ENCODE results near the gene ZFHX3.

DNA sequence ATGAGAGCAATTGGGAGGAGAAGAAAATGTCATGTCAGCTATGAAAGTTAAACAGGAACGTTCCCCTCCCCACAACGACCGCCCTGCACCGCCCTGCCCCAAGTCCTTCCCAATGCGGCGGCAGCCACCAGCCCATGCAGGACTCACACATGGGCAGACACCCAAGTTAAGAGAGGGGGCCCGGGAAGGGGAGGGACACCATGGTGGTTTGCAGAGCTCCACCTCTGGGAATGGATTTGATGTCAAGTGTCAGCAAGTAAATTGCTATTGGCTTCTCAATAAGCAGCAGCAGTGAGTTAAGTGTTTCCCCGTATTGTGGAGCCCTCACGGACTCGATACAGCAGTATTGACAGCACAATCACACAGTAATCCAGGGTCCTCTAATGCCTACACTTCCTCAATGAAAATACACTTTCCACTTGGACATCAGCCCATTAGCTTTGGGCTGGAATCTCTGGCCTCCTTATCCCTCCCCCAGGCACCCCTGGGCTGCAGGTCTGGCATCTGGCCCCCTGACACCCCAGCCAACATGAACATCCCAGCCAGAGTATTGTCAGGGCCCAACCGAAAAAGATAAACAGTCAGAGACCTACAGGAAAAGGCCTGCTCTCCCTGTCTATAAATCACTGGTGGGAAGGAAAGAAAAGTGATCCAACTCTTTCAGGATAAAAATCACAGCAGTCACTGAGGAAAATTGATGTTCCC, 22.6 kb downstream of the ZFHX3 start:
- TF ChIP-seq ZNF622 (IDR thresholded peaks at IDR 0.05) (no peak), CTCF (IDR thresholded peaks at IDR 0.05 in 2 of 3, conservative IDR thresholded peaks at IDR 0.05 in 1 of 3; ENCODE audit: control insufficient read depth in 2 of 3, extremely low read depth in 1 of 3, insufficient read depth in 1 of 3, low read depth in 3 of 3, low read length in 3 of 3) (no peak), RAD21 (IDR thresholded peaks at IDR 0.05; ENCODE audit: insufficient read depth, low read depth, low read length) (no peak), MYC (IDR thresholded peaks at IDR 0.05; ENCODE audit: insufficient read depth, insufficient read length, insufficient replicate concordance, low read length, severe bottlenecking) (no peak), TARDBP (IDR thresholded peaks at IDR 0.05; ENCODE audit: borderline replicate concordance) (no peak), GABPA (IDR thresholded peaks at IDR 0.05; ENCODE audit: low read depth) (no peak), SMARCA5 (IDR thresholded peaks at IDR 0.05) (no peak), HCFC1 (IDR thresholded peaks at IDR 0.05; ENCODE audit: low read length) (no peak), REST (IDR thresholded peaks at IDR 0.05; ENCODE audit: low read depth, low read length) (no peak), HDAC2 (IDR thresholded peaks at IDR 0.05) (no peak), POLR2A (IDR thresholded peaks at IDR 0.05; ENCODE audit: low read depth, low read length) (no peak), STAT3 (IDR thresholded peaks at IDR 0.05; ENCODE audit: low read depth, low read length) (no peak), ESRRA (IDR thresholded peaks at IDR 0.05; ENCODE audit: low read length) (no peak)
